Lung (tissue), 12 donors: Measurements from ENCODE around the gene C4orf51. TPM values are rescaled to one million over a fixed set of nuclear protein-coding genes. Genes with fewer than 3 reads are reported as not detected.

Experiments
- ATAC-seq: fragments of 200-7000 bp; cut with Tn5 transposase; one replicate; pipeline ENCODE4 v1.9.1; 2020; ENCODE audit warnings: moderate number of reproducible peaks; ENCODE audit not compliant: insufficient read depth, low FRiP score
- DNase-seq, 3 donors: peaks; one replicate each; pipeline ENCODE4 v3.0.0-alpha.2; 2013 to 2017
- H3K27ac ChIP-seq, 2 donors: one replicate each; pipeline ENCODE4 v1.5.1; 2013; ENCODE audit warnings: mild to moderate bottlenecking in 2 of 2, moderate library complexity in 2 of 2, control low read depth in 1 of 2, inconsistent platforms in 1 of 2, low read depth in 1 of 2, low read length in 1 of 2
- H3K27me3 ChIP-seq, 3 donors: one replicate each; pipeline ENCODE4 v1.5.1; 2013; ENCODE audit warnings: low read length in 2 of 3; ENCODE audit not compliant: control insufficient read depth in 3 of 3, insufficient read depth in 3 of 3
- H3K36me3 ChIP-seq, 4 donors: one replicate each; pipeline ENCODE4 v1.5.1; 2013; ENCODE audit warnings: low read length in 4 of 4, mild to moderate bottlenecking in 1 of 4, moderate library complexity in 1 of 4; ENCODE audit not compliant: control insufficient read depth in 4 of 4, insufficient read depth in 4 of 4
- H3K4me1 ChIP-seq, 5 donors: one replicate each; pipeline ENCODE4 v1.5.1; 2013; ENCODE audit warnings: low read length in 5 of 5, mild to moderate bottlenecking in 2 of 5, moderate library complexity in 1 of 5; ENCODE audit not compliant: control insufficient read depth in 5 of 5, insufficient read depth in 5 of 5
- H3K4me3 ChIP-seq: one replicate; pipeline ENCODE4 v1.5.1; 2013; ENCODE audit warnings: mild to moderate bottlenecking, control low read depth, moderate library complexity
- H3K9ac ChIP-seq, 2 donors: one replicate each; pipeline ENCODE4 v1.5.1; 2013; ENCODE audit warnings: low read length in 2 of 2, control low read depth in 1 of 2; ENCODE audit not compliant: insufficient read depth in 1 of 2
- H3K9me3 ChIP-seq, 4 donors: one replicate each; pipeline ENCODE4 v1.5.1; 2013; ENCODE audit warnings: low read length in 3 of 4, mild to moderate bottlenecking in 1 of 4, moderate library complexity in 1 of 4; ENCODE audit not compliant: control insufficient read depth in 4 of 4, insufficient read depth in 3 of 4
- WGBS, 2 donors: extraction: QIAGEN DNeasy Blood & Tissue Kit; methylation state at CpG; one replicate each; pipeline ENCODE4 v1.1.7; 2013; 5-methylcytosine and 5-hydroxymethylcytosine counted together
- polyA plus RNA-seq, 2 donors: library from polyadenylated mRNA; stranded (reverse); fragments of 200-250 nt; gene quantifications; one replicate each; pipeline ENCODE4 v1.2.1, GENCODE V29; 2013
- total RNA-seq, 2 donors: library from RNA; depleted of rRNA in 1 of 2; stranded (reverse); fragments of >200 nt in 1 of 2; gene quantifications; one replicate each; pipeline ENCODE4 v1.2.1, GENCODE V29; 2014 to 2021
- TF ChIP-seq, protein P1 (sequence below): IDR thresholded peaks from 2 replicates; pipeline ENCODE4 v1.5.1; 2012; ENCODE audit warnings: mild to moderate bottlenecking; ENCODE audit errors: control extremely low read depth, extremely low read depth
- donor health status: control.
- donor health status: control.
- donor health status: Bipolar disorder and iron deficiency.
- donor health status: healthy.
- donor health status: DM: yes; HTN: yes; CAD: no.

C4orf51 gene
- total and polyA plus RNA-seq, 4 donors: not detected

DNA sequence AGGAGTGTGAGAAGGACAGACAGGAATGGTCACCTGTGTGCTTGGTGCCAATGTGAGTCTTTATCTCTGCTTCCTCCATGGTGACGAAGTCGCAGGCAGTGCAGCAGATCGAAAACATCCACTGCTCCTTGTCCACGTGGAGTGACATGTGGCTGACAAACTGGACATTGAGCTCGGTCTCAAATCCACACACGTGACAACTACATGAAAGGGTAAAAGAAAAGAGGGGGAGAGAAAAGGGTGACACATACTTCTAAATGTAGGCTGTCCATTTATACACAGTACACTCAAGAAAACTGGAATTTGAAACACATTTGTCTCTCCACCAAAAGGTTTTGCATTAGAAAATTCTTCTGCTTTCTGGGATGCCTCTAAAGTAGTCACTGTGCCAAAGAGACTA lies 94.5 kb downstream of the C4orf51 start:
- Histone ChIP-seq H3K4me1 (peaks cover 0 to 1% (median 0%) of the 10 kb centered on the region in 5 donors), H3K4me3 (no peak overlapping the region), H3K9me3 (no peaks in the 10 kb centered on the region), H3K9ac (no peak overlapping the region), H3K27me3 (no peaks in the 10 kb centered on the region), H3K27ac (peak overlapping the region in 1 of 2 donors; percentile 64), H3K36me3 (peaks cover 3 to 19% (median 15%) of the 10 kb centered on the region in 4 donors)
- DNase-seq (no peak), ATAC-seq (no peak)
- WGBS, 2 donors: 96 to 97% methylated on average over 6 of the region's 6 CpGs
- TF ChIP-seq, protein P1, sequence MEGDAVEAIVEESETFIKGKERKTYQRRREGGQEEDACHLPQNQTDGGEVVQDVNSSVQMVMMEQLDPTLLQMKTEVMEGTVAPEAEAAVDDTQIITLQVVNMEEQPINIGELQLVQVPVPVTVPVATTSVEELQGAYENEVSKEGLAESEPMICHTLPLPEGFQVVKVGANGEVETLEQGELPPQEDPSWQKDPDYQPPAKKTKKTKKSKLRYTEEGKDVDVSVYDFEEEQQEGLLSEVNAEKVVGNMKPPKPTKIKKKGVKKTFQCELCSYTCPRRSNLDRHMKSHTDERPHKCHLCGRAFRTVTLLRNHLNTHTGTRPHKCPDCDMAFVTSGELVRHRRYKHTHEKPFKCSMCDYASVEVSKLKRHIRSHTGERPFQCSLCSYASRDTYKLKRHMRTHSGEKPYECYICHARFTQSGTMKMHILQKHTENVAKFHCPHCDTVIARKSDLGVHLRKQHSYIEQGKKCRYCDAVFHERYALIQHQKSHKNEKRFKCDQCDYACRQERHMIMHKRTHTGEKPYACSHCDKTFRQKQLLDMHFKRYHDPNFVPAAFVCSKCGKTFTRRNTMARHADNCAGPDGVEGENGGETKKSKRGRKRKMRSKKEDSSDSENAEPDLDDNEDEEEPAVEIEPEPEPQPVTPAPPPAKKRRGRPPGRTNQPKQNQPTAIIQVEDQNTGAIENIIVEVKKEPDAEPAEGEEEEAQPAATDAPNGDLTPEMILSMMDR: no peak

DNA sequence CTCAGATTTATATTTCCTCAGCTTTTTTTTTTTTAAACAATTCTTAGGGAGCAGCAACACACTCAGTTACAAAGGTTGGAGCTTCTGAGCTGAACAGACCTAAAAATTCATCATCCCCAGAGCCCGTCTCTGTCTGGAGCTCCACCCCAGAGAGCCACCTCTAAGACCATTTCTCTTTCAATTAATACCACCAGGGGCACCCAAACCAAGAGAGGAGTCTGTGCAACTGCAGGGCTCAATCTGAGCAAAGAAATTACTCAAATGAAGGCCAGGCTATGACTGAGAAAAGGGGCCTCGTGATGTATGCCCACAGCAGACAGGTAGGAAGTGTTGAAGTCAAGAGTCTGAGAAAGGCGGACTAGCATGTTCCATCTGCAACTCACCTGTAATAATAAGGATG lies 95.5 kb downstream of the C4orf51 start:
- H3K4me3 ChIP-seq: no peak overlapping the region
- DNase-seq: no peak
- WGBS, 2 donors: 94 to 99% methylated on average over 3 of the region's 3 CpGs

DNA sequence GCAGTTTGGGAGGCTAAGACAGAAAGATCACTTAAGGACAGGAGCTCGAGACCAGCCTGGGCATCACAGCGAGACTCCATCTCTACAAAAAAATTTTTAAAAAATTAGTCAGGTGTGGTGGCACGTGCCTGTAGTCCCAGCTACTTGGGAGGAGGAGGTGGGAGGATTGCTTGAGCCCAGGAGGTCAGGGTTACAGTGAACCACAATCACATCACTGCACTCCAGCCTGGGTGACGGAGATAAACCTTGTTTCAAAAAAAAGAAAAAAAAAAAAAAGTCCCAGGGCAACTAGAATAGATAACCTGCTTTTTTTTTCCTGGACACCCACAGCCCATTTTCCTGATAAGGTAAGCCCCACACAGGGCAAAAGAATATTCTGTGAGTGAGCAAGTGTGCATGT lies 96.3 kb downstream of the C4orf51 start:
- H3K9me3 ChIP-seq: no peaks in the 10 kb centered on the region
- H3K36me3 ChIP-seq: peaks cover 3 to 19% (median 15%) of the 10 kb centered on the region in 4 donors
- no peak overlapping the region for H3K4me3 ChIP-seq
- H3K27ac ChIP-seq: no peak overlapping the region
- no peak for ATAC-seq
- H3K27me3 ChIP-seq: no peaks in the 10 kb centered on the region
- no peak overlapping the region for H3K9ac ChIP-seq
- WGBS, 2 donors: 90 to 96% methylated on average over 4 of the region's 4 CpGs
- TF ChIP-seq, protein P1: no peak
- DNase-seq: no peak
- no peaks in the 10 kb centered on the region for H3K4me1 ChIP-seq

More for the DNA sequence above, 95.5 kb downstream of the C4orf51 start:
- Histone ChIP-seq H3K27me3 (no peaks in the 10 kb centered on the region), H3K9me3 (no peaks in the 10 kb centered on the region), H3K9ac (no peak overlapping the region), H3K4me1 (no peaks in the 10 kb centered on the region), H3K36me3 (peaks cover 3 to 19% (median 15%) of the 10 kb centered on the region in 4 donors), H3K27ac (no peak overlapping the region)
- TF ChIP-seq, protein P1: no peak
- ATAC-seq: no peak

DNA sequence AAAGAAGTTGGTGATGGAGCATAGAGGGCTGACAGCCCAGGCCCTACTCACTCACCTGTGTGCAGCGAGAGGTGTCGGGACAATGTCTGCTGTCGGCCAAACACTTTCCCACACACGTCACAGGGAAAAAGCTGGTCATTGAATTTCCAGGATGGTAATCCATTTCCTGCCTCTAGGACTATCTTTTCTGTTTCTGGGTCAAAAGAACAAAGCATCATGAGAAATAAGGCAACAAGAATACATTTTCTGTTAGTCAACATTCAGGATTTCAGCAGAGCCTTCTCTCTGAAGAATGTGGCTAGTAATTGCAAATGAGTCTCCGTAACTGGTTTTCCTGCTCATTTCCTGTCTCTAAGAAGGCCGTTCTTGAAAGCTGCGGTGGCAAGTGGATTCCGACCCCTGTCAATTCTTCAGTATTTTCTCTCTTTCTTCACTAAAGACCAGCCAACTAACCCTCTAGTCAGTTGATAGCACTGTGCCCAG lies 99.4 kb downstream of the C4orf51 start:
- no peak for DNase-seq
- peaks cover 0 to 15% (median 9%) of the 10 kb centered on the region in 4 donors for H3K36me3 ChIP-seq
- no peaks in the 10 kb centered on the region for H3K27me3 ChIP-seq
- no peak overlapping the region for H3K9ac ChIP-seq
- no peak overlapping the region for H3K27ac ChIP-seq
- peaks cover 0 to 3% (median 0%) of the 10 kb centered on the region in 5 donors for H3K4me1 ChIP-seq
- 57 to 77% methylated on average over 8 of the region's 8 CpGs for WGBS, 2 donors
- ATAC-seq: no peak
- peaks cover 0 to 3% (median 0%) of the 10 kb centered on the region in 4 donors for H3K9me3 ChIP-seq
- H3K4me3 ChIP-seq: no peak overlapping the region
- TF ChIP-seq, protein P1: no peak
